Heart left ventricle (tissue), 13 donors: ENCODE measurements around the gene ZNF215.

Source experiments
- POLR2A ChIP-seq, 2 donors: fragments of 450-650 bp; IDR thresholded peaks; one replicate each; pipeline ENCODE4 v1.6.1; 2017; ENCODE audit warnings: antibody characterized with exemption in 2 of 2, mild to moderate bottlenecking in 2 of 2, moderate library complexity in 2 of 2
- TF ChIP-seq, protein P1 (sequence below), 12 donors: fragments of 200-600 bp; sonication (generic) in 4 of 12; IDR thresholded peaks; one replicate each; pipeline versions ENCODE4 v1.5.0 to v1.8.0; 2018 to 2022; ENCODE audit warnings: antibody characterized with exemption in 12 of 12, mild to moderate bottlenecking in 5 of 12
- donor health status: ischemic (EF 13 %, LVEDD 7.1; RV severe dilation, severe dysfunction).
- donor health status: DM: no; HTN: yes; CAD: no.
- donor health status: DM: no; HTN: no; CAD: no.
- donor health status: ischemic (EF 25% LVEDD 6.9; RV normal size, moderate dysfunction).
- donor health status: ischemic (EF 25% LVEDD 5.7; RV mildly dilated, moderate dysfunction).
- donor health status: ischemic (EF 35%, LVEDD 5.7; RV mildly dilated, moderate dysfunction).
- donor health status: nonischemic (EF 11% LVEDD 7.7; RV severe dilation, severe dysfunction).
- donor health status: DM: yes; HTN: yes; CAD: no.
- donor health status: PGD.
- donor health status: ischemic (EF 29% LVEDD 5.4; RV normal size, mild dysfunction).
- donor health status: nonischemic (EF 23%, LVEDD 6.1; RV moderate dilation, normal function).

DNA sequence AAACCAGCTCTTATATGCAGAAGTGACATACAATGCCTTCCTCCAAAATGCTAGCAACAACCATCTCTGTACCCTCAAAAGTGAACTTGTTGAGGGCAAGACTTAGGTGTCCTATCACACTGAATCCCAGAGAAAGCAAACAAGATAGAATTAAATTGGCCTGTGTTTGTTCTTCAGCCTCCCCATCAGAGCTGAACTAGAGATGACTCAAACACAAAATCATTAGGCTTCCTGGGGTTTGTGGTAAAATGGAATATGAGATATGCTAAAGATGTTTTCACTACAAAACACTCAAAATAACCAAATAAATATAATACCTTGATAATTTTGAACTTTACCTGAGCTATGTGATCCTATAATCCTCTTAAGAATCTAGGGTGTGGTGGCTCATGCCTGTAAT lies 62.3 kb downstream of the ZNF215 start:
- TF ChIP-seq, protein P1, sequence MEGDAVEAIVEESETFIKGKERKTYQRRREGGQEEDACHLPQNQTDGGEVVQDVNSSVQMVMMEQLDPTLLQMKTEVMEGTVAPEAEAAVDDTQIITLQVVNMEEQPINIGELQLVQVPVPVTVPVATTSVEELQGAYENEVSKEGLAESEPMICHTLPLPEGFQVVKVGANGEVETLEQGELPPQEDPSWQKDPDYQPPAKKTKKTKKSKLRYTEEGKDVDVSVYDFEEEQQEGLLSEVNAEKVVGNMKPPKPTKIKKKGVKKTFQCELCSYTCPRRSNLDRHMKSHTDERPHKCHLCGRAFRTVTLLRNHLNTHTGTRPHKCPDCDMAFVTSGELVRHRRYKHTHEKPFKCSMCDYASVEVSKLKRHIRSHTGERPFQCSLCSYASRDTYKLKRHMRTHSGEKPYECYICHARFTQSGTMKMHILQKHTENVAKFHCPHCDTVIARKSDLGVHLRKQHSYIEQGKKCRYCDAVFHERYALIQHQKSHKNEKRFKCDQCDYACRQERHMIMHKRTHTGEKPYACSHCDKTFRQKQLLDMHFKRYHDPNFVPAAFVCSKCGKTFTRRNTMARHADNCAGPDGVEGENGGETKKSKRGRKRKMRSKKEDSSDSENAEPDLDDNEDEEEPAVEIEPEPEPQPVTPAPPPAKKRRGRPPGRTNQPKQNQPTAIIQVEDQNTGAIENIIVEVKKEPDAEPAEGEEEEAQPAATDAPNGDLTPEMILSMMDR (IDR thresholded peaks at IDR 0.05), result no peak
- TF ChIP-seq POLR2A (IDR thresholded peaks at IDR 0.05), result no peak
